Dendritic cell treated with granulocyte-macrophage colony-stimulating factor and Interleukin-4, amounts not matched to agents 40 ng/mL and 50 ng/mL, for 4 days (primary cell): Measurements from ENCODE around the gene FN1.
"Not testable (repeated sequence)": the region's sequence is repeated elsewhere in the genome, so short reads cannot be mapped to it uniquely, and the experiment has no call there.

Experiments used
- H3K27ac Mint-ChIP-seq: one replicate; pipeline ENCODE4 v1.8.0; 2022; ENCODE audit warnings: mild to moderate bottlenecking, mixed read lengths
- H3K27me3 Mint-ChIP-seq: one replicate; pipeline ENCODE4 v1.8.0; 2022; ENCODE audit warnings: mild to moderate bottlenecking, mixed read lengths
- H3K36me3 Mint-ChIP-seq: one replicate; pipeline ENCODE4 v1.8.0; 2022; ENCODE audit warnings: low read depth, mixed read lengths
- H3K4me1 Mint-ChIP-seq: one replicate; pipeline ENCODE4 v1.8.0; 2022; ENCODE audit warnings: low read depth, mixed read lengths
- H3K4me3 Mint-ChIP-seq: one replicate; pipeline ENCODE4 v1.8.0; 2022; ENCODE audit warnings: mild to moderate bottlenecking, moderate library complexity, mixed read lengths
- H3K9me3 Mint-ChIP-seq: one replicate; pipeline ENCODE4 v1.8.0; 2022; ENCODE audit warnings: mixed read lengths
- intact Hi-C: fragments of 100-400 bp; cut with micrococcal nuclease; formaldehyde crosslinking; loops from one replicate; pipeline ENCODE4 v1.15.0; 2022

The FN1 gene

DNA sequence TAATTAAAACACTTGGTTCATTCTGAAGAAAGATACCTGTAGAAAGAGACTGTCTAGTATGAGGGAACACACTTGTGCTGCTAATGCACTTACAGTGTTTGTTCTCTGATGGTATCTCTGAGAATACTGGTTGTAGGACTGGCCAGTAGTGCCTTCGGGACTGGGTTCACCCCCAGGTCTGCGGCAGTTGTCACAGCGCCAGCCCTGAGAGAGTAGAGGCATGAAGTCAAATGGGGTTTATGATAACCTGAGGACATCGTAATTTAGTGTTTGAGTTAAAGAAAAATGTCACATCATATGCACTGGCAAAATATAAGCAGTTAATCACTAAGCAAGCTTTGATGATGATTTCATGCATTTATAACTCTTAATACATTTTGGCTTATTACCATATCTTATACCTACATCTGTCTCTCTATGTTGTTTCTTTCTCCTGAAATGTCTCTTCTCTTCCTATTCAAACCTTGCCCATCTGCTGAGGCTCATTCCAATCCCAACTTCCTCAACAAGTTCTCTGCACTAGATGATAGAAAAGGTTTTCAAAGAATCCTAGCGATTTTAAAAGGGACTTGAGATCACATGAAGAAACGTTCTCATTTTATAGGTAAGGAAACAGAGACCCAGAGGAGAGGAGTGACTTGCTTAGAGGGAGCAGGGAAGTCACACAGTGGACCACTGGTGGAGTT, 73.8 kb downstream of the FN1 start:
- Mint-ChIP-seq H3K36me3 (peaks cover 27% of the 10 kb centered on the region), H3K27ac (no peak overlapping the region), H3K27me3 (no peaks in the 10 kb centered on the region), H3K4me3 (no peak overlapping the region), H3K9me3 (no peaks in the 10 kb centered on the region), H3K4me1 (peaks cover 5% of the 10 kb centered on the region)
- intact Hi-C loops: no loop called here

DNA sequence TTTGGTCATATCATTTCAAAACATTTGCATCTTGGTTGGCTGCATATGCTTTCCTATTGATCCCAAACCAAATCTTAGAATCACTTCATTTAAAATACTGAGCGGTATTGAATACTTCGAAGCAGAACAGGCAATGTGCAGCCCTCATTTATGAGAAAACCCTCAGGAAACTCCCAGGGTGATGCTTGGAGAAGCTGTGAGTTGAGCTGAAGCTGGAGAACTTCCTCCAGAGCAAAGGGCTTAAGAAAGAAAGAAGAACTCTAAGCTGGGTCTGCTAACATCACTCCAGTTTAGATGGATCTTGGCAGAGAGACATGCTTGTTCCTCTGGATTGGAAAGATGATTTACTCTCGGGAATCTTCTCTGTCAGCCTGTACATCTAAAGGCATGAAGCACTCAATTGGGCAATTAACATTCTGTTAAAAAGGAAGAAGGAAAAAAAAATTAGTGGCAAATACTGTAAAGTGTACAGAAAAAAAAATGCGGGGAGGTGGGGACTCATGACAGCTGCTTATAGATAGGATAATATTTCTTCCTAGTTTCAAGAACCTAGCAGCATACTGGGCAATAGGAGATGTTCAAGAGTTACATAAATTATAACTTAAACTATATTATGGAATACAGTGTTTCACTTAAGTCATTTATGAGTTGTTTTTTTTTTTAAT, 74.5 kb downstream of the FN1 start:
- H3K36me3 Mint-ChIP-seq: peaks cover 27% of the 10 kb centered on the region
- H3K4me3 Mint-ChIP-seq: no peak overlapping the region
- H3K27ac Mint-ChIP-seq: no peak overlapping the region
- intact Hi-C loops: no loop called here
- peaks cover 5% of the 10 kb centered on the region for H3K4me1 Mint-ChIP-seq
- H3K27me3 Mint-ChIP-seq: no peaks in the 10 kb centered on the region
- H3K9me3 Mint-ChIP-seq: no peaks in the 10 kb centered on the region

DNA sequence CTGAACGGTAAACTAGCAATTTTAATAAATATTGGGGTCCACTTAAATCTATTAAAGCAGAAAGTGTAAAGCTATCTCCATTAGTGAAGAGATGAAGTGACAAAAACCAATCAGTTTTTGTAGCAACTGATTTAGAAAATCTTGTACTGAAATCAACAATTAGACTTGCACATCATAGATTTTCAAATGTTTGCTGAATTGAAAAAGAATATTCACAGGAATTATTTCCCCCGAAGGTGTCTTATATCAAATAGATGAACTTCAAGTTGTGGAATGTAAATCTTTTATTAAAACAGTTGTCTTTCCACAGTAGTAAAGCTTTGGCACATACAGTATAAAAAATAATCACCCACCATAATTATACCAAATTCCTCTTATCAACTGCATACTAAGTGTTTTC, 75.3 kb downstream of the FN1 start:
- Mint-ChIP-seq H3K27ac (no peak overlapping the region), H3K27me3 (no peaks in the 10 kb centered on the region), H3K4me3 (no peak overlapping the region), H3K4me1 (peaks cover 5% of the 10 kb centered on the region), H3K9me3 (no peaks in the 10 kb centered on the region), H3K36me3 (peaks cover 27% of the 10 kb centered on the region)
- intact Hi-C loops: no loop called here

DNA sequence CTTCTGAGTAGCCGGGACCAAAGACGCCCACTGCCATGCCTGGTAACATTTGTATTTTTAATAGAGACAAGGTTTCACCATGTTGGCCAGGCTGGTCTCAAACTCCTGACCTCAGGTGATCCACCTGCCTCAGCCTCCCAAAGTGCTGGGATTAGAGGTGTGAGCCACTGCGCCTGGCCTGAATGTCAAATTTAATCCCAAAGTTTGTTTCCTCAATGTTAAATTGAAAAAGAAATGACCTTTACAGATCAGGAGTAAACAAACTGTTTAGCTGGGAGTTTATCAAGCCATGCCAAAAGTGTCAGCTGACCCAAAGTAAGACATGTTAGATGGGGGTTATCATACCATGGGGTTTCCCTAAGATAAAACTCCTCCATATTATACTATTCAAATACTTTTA, 75.8 kb downstream of the FN1 start:
- H3K27me3 Mint-ChIP-seq, intact Hi-C loops, H3K9me3 Mint-ChIP-seq, H3K27ac Mint-ChIP-seq, H3K4me3 Mint-ChIP-seq, H3K4me1 Mint-ChIP-seq: not testable (repeated sequence)
- peaks cover 27% of the 10 kb centered on the region for H3K36me3 Mint-ChIP-seq

DNA sequence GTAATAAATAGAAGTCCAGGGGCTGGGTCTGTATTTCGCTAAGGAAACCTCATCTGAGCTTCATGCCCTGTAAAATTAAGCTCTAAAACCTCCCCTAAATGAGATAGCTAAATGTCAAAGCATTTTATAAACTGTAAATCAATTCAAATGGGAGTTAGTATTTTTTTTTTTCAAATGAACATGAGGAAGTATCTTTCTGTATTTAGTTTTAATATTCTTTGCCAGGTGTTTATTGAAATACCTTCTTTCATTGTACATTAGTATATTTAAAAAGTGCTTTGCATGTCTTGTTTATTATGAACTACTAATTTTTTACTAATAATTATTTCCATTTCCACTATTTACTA, 76.3 kb downstream of the FN1 start:
- no peak overlapping the region for H3K27ac Mint-ChIP-seq
- peaks cover 23% of the 10 kb centered on the region for H3K36me3 Mint-ChIP-seq
- H3K4me3 Mint-ChIP-seq: no peak overlapping the region
- intact Hi-C loops: no loop called here
- no peaks in the 10 kb centered on the region for H3K9me3 Mint-ChIP-seq
- H3K4me1 Mint-ChIP-seq: peaks cover 5% of the 10 kb centered on the region
- H3K27me3 Mint-ChIP-seq: no peaks in the 10 kb centered on the region

DNA sequence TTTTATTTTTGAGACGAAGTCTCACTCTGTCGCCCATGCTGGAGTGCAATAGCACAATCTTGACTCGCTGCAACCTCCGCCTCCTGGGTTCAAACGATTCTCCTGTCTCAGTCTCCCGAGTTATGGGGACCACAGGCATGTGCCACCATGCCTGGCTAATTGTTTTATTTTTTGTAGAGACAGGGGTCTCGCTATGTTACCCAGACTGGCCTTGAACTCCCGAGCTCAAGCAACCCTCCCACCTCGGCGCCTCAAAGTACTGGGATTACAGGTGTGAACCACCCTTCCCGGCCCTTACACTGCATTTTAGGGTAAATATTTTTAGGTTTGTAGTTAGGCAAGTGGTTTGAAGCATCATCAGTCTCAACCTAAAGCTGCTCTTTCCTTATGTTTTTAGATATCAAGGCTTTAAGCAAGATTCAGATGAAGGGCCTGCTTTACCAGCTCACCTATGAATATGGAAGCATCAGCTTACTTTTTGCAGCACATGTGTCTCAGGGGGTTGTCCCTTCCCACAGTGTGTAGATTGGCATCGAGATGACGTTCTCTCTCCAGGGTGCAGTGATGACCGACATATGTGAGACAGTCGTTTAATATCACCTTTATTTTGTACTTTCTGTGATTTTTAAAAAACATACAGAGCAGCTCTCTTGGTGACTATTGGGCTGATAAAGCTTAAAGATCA, 76.8 kb downstream of the FN1 start:
- H3K4me3 Mint-ChIP-seq: no peak overlapping the region
- peaks cover 5% of the 10 kb centered on the region for H3K4me1 Mint-ChIP-seq
- H3K27me3 Mint-ChIP-seq: no peaks in the 10 kb centered on the region
- H3K27ac Mint-ChIP-seq: no peak overlapping the region
- intact Hi-C loops: no loop called here
- H3K9me3 Mint-ChIP-seq: no peaks in the 10 kb centered on the region
- peaks cover 17% of the 10 kb centered on the region for H3K36me3 Mint-ChIP-seq

DNA sequence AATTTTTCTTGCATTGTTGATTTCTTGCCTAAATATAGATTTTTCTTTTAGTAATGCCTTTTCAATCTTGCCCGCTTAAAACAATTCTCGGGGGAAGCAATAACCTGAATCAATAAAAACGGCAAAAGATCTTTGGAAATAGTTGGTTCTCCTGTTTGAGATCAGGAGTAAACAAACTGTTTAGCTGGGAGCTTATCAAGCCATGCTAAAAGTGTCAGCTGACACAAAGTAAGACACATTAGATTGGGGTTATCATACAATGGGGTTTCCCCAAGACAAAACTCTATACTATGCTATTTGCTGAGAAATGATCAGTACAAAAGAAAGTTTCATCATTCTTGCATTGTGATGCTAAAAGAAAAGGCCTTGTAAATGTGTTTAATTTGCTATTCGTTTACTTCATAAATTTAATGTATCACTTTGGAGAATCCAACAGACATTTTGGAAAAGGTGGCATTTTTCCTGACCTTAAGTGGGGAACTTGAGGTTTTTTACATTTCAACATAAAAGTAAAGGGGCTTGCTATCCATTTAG, 77.5 kb downstream of the FN1 start:
- H3K4me1 Mint-ChIP-seq: peaks cover 5% of the 10 kb centered on the region
- intact Hi-C loops: no loop called here
- no peak overlapping the region for H3K27ac Mint-ChIP-seq
- H3K4me3 Mint-ChIP-seq: no peak overlapping the region
- no peaks in the 10 kb centered on the region for H3K27me3 Mint-ChIP-seq
- peaks cover 11% of the 10 kb centered on the region for H3K36me3 Mint-ChIP-seq
- no peaks in the 10 kb centered on the region for H3K9me3 Mint-ChIP-seq

DNA sequence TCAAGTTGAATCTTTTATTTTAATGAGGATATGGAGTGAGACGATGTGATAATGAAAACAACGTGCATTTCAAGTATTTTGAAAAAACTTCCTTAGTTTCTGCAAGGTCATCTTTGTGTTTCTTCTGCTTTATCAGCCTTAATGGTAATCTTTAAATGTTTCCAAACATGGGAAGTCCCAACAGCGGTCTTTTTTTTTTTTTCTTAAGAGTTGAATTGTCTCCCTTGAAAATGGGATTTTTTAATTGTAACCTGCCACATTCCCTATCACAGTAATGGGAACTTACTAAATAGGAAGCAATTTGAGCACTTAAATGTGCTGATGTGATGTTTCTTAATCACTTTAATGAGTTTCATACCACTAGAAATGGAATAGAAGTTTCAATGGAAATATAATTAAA, 78.2 kb downstream of the FN1 start:
- no peaks in the 10 kb centered on the region for H3K9me3 Mint-ChIP-seq
- H3K27ac Mint-ChIP-seq: no peak overlapping the region
- intact Hi-C loops: no loop called here
- H3K27me3 Mint-ChIP-seq: no peaks in the 10 kb centered on the region
- no peak overlapping the region for H3K4me3 Mint-ChIP-seq
- H3K36me3 Mint-ChIP-seq: peaks cover 4% of the 10 kb centered on the region
- peaks cover 5% of the 10 kb centered on the region for H3K4me1 Mint-ChIP-seq

DNA sequence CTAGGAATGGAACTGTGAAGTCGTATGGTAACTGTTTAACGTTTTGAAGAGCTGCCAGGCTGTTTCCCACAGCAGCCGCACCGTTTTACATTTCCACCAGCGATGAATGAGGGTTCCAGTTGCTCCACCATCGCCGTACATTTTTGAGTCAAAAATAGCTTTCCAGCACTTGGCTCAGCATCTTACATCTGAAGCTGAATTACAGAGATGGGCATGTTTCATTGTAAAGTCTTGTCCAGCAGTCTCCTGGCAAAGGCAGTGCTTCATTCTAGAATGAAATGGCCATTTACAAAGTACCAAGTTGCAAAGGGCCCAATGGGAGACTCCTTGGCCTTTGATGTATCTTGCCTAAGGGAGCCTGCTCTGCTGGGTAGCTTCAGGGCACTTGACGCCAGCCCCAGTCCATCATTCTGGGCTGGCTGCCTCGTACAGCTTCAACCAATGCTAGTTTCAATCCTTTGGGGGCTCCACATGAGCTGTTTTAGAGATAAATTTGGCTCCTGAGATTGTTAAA, 78.9 kb downstream of the FN1 start:
- no peak overlapping the region for H3K27ac Mint-ChIP-seq
- no peaks in the 10 kb centered on the region for H3K27me3 Mint-ChIP-seq

DNA sequence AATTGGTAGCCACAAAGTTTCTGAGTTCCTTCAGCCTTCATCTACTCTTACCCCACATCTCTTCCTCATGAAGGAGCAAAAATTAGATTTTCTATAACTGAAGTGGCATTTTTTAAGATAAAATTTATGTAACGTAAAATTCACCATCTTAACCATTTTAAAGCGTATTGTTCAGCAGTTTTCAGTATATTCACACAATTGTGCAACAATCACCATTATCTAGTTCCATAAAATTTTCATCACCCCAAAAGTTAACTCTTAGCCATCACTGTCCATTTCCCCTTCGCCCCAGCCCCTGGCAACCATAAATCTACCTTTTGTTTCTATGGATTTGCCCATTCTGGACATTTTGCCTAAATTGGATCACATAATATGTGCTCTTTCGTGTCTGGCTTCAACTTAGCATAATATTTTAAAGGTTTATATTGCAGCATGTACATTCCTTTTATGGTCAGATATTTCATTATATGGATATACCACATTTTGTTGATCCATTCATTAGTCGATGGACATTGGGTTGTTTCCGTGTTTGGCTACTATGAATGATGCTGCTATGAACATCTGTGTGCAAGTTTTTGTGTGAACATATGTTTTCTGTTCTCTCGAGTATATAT, 79.4 kb downstream of the FN1 start:
- Mint-ChIP-seq H3K27ac (no peak overlapping the region), H3K4me3 (no peak overlapping the region), H3K27me3 (no peaks in the 10 kb centered on the region), H3K9me3 (no peaks in the 10 kb centered on the region), H3K36me3 (peaks cover 5% of the 10 kb centered on the region), H3K4me1 (peaks cover 3% of the 10 kb centered on the region)
- intact Hi-C loops: no loop called here

More for the DNA sequence above, 78.9 kb downstream of the FN1 start:
- H3K4me3 Mint-ChIP-seq: no peak overlapping the region
- H3K36me3 Mint-ChIP-seq: no peaks in the 10 kb centered on the region
- H3K9me3 Mint-ChIP-seq: no peaks in the 10 kb centered on the region
- intact Hi-C loops: no loop called here
- H3K4me1 Mint-ChIP-seq: peaks cover 5% of the 10 kb centered on the region

DNA sequence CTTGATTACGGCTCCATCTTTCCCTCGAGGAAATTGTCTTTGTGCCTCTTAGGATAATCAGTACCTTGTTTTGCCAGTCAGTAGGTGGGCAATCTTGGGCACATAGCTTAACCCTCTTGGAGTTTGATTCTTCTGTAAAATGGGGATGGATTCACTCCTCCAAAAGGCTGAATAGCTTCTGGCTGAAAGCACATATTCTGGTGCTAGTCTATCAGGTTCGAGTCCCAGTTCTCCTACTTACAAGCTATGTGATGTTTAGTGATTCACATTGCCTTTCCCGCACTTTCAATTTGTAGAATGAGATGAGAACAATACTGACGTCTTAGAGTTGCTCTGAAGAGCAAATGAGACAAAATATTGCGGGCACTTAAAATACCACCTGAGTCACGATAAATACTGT, 80.1 kb downstream of the FN1 start:
- Mint-ChIP-seq H3K27ac (no peak overlapping the region), H3K4me1 (no peaks in the 10 kb centered on the region), H3K4me3 (no peak overlapping the region), H3K9me3 (no peaks in the 10 kb centered on the region), H3K27me3 (no peaks in the 10 kb centered on the region), H3K36me3 (peaks cover 8% of the 10 kb centered on the region)
- intact Hi-C loops: no loop called here

DNA sequence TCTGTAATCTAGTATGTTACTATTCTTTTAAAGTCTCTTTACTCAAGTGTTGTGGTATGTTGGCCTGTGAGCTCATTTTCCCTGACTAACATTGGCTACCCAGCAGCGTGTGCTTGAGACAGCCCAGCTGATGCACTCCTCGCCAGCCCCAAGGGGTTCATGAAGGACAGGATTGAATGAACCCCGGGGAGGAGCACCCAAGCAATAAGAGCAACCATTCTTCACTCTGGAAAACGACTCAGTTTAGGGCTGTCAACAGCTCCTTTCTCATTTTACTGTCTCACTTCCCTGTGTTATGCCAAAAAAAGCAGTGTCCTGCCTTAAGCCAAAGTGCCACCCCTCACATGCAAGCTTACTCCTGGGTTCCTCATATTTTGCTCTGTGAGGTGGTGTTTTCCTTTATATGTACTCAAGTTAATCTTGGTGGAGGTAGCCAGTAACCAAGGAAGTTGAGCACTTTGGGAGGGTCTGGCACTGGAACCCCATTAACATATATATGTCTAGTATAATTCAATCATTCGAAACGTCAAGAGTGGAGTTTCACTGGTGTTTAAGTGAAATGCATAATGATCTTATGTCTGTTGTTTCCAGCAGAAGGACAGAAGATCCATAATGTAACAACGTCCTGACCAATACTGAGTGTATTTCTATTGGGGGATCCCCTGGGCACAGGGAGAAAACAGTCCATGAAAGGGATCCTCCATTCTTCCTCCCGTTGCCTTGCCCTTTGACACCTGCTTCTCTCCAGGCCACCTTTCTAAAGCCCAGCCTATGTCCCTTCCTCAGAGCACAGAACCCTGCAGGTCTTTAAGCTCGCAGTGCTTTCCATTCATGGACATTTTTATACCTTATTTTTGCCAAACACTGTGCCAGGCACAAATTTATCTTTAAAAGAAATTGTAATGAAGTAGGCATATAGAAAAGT, 80.8 kb downstream of the FN1 start:
- Mint-ChIP-seq H3K4me3 (no peak overlapping the region), H3K4me1 (no peaks in the 10 kb centered on the region), H3K27ac (no peak overlapping the region), H3K27me3 (no peaks in the 10 kb centered on the region), H3K9me3 (no peaks in the 10 kb centered on the region), H3K36me3 (peaks cover 16% of the 10 kb centered on the region)
- intact Hi-C loops: no loop called here

DNA sequence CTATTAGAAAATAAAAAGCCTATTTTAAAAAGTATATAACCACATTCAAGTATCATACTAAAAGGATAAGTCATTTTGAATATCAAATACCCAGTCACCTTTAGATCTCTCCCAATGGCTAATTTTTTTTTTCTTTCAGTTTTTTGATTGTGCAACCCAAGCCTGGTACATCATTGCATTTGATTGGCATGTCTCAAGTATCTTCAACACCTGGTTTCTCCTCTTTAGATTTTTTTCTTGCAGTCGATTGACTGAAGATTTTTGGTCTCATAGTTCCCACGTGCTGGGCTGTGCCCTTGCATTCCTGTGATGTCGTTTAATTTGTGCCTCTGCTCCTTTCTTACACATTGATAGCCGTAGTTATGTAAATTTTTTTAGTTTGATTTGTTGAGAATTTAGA, 83.3 kb downstream of the FN1 start:
- H3K4me3 Mint-ChIP-seq: no peak overlapping the region
- peaks cover 36% of the 10 kb centered on the region for H3K36me3 Mint-ChIP-seq
- no peaks in the 10 kb centered on the region for H3K27me3 Mint-ChIP-seq
- intact Hi-C loops: no loop called here
- H3K27ac Mint-ChIP-seq: no peak overlapping the region
- H3K9me3 Mint-ChIP-seq: no peaks in the 10 kb centered on the region
- no peaks in the 10 kb centered on the region for H3K4me1 Mint-ChIP-seq
